Mucosa of descending colon (tissue), 3 donors: ENCODE data around the gene VSX1. TPM values are rescaled to one million over a fixed set of nuclear protein-coding genes. Genes with fewer than 3 reads are reported as not detected.

Experiments
- ATAC-seq: fragments of 200-7000 bp; cut with Tn5 transposase; one replicate; pipeline ENCODE4 v1.9.1; 2020; ENCODE audit warnings: mild to moderate bottlenecking, moderate library complexity
- DNase-seq, 3 donors: peaks; one replicate each; pipeline ENCODE4 v3.0.0-alpha.2; 2020
- H3K36me3 ChIP-seq: fragments of 200-600 bp; one replicate; pipeline ENCODE4 v1.8.0; 2021; ENCODE audit warnings: low read depth, mild to moderate bottlenecking
- H3K4me1 ChIP-seq: fragments of 200-600 bp; one replicate; pipeline ENCODE4 v1.8.0; 2021; ENCODE audit warnings: low read depth, mild to moderate bottlenecking
- H3K4me3 ChIP-seq: fragments of 200-600 bp; one replicate; pipeline ENCODE4 v1.8.0; 2021; ENCODE audit warnings: mild to moderate bottlenecking
- H3K9me3 ChIP-seq: fragments of 200-600 bp; one replicate; pipeline ENCODE4 v1.8.0; 2021; ENCODE audit warnings: mild to moderate bottlenecking
- CTCF ChIP-seq: fragments of 200-600 bp; IDR thresholded peaks from one replicate; pipeline ENCODE4 v1.8.0; 2022; ENCODE audit warnings: antibody characterized with exemption, mild to moderate bottlenecking
- intact Hi-C, 2 donors: fragments of 100-400 bp; cut with DNase I in 1 of 2; cut with micrococcal nuclease in 1 of 2; formaldehyde crosslinking; loops; one replicate each; pipeline versions ENCODE4 v1.11.0 to v1.11.1; 2022; cut with DNase I, micrococcal nuclease
- total RNA-seq, 3 donors: library from RNA; stranded (reverse); fragmentation: NEBNext Ultra II Directional in 2 of 3; extraction: Animal tissue kit (Norgen Biotek cat#: 25700) in 2 of 3; gene quantifications; one replicate each; pipeline versions ENCODE4 v1.2.1 to v1.2.4, GENCODE V29; 2021 to 2023
- donor health status: DM: no; HTN: no; CAD: no; lungs with moderate emphysema.
- donor health status: DM: no; HTN: no; CAD: no.
- donor health status: DM: no; HTN: yes; CAD: no.

VSX1 gene
- total RNA-seq, 3 donors from 2014 or later, result 0.22 TPM; not detected in 2

GRCh38 chr20:25039697-25040437 lies 42.1 kb downstream of the VSX1 start:
- Histone ChIP-seq H3K36me3 (no peaks in the 10 kb centered on the region), H3K9me3 (no peaks in the 10 kb centered on the region), H3K4me3 (no peak overlapping the region), H3K4me1 (peaks cover 59% of the 10 kb centered on the region)
- peak; percentile 74 for ATAC-seq
- intact Hi-C loops, result no loop called here
- DNase-seq, result peak; percentile 80 to 88 (median 82)
- TF ChIP-seq CTCF, result no peak

GRCh38 chr20:25038591-25039015 lies 43.3 kb downstream of the VSX1 start:
- no peak overlapping the region for H3K4me3 ChIP-seq
- DNase-seq, result peak in 1 of 3 donors; percentile 56
- H3K36me3 ChIP-seq, result no peaks in the 10 kb centered on the region
- intact Hi-C loops, result no loop called here
- H3K4me1 ChIP-seq, result peaks cover 59% of the 10 kb centered on the region
- TF ChIP-seq CTCF, result no peak
- no peaks in the 10 kb centered on the region for H3K9me3 ChIP-seq
- no peak for ATAC-seq

GRCh38 chr20:25038103-25038410 lies 43.9 kb downstream of the VSX1 start:
- Histone ChIP-seq H3K9me3 (no peaks in the 10 kb centered on the region), H3K36me3 (no peaks in the 10 kb centered on the region), H3K4me3 (no peak overlapping the region), H3K4me1 (peaks cover 64% of the 10 kb centered on the region)
- ATAC-seq (peak; percentile 26), DNase-seq (no peak)
- intact Hi-C loops, result no loop called here
- no peak for TF ChIP-seq CTCF

GRCh38 chr20:25037288-25038102 lies 44.4 kb downstream of the VSX1 start:
- DNase-seq (peak in 1 of 3 donors; percentile 37), ATAC-seq (peak; percentile 52)
- H3K4me3 ChIP-seq, result no peak overlapping the region
- no peak for TF ChIP-seq CTCF
- no peaks in the 10 kb centered on the region for H3K36me3 ChIP-seq
- peaks cover 62% of the 10 kb centered on the region for H3K4me1 ChIP-seq
- H3K9me3 ChIP-seq, result no peaks in the 10 kb centered on the region
- intact Hi-C loops, result no loop called here

- no peak for TF ChIP-seq CTCF
- ATAC-seq (no peak), DNase-seq (no peak)
- intact Hi-C loops, result no loop called here
- no peak overlapping the region for H3K4me3 ChIP-seq
- no peaks in the 10 kb centered on the region for H3K36me3 ChIP-seq
- no peaks in the 10 kb centered on the region for H3K9me3 ChIP-seq
- H3K4me1 ChIP-seq, result peaks cover 58% of the 10 kb centered on the region
Observed at GRCh38 chr20:25036331-25036936, 45.5 kb downstream of the VSX1 start.
